GM23338 (cell line): Measurements from ENCODE around the gene TAF3. TPM values are rescaled to one million over a fixed set of nuclear protein-coding genes. Genes with fewer than 3 reads are reported as not detected.

Experiments
- ATAC-seq: fragments of 200-7000 bp; cut with Tn5 transposase; 3 replicates; pipeline ENCODE4 v1.9.1; 2020
- DNase-seq: peaks from one replicate; pipeline ENCODE4 v3.0.0-alpha.2; 2015; ENCODE audit warnings: low spot score
- H2AFZ ChIP-seq: fragments of 200-600 bp; sonication (generic); 2 replicates; pipeline ENCODE4 v1.8.0; 2016; ENCODE audit warnings: antibody characterized with exemption, mild to moderate bottlenecking, moderate library complexity
- H3F3A ChIP-seq: fragments of 200-600 bp; sonication (generic); replicated peaks from 2 replicates; pipeline ENCODE4 v1.8.0; 2017; ENCODE audit warnings: antibody characterized with exemption, mixed run types, low read depth
- H3K27ac ChIP-seq: fragments of 200-600 bp; sonication (generic); 2 replicates; pipeline ENCODE4 v1.6.1; 2016; ENCODE audit warnings: low read depth
- H3K27me3 ChIP-seq: fragments of 200-600 bp; sonication (generic); 2 replicates; pipeline ENCODE4 v1.8.0; 2016; ENCODE audit warnings: mild to moderate bottlenecking, mixed run types, moderate library complexity; ENCODE audit not compliant: insufficient read depth
- H3K36me3 ChIP-seq: fragments of 200-600 bp; sonication (generic); 2 replicates; pipeline ENCODE4 v1.8.0; 2016; ENCODE audit warnings: mild to moderate bottlenecking; ENCODE audit not compliant: insufficient read depth
- H3K4me1 ChIP-seq: fragments of 200-600 bp; sonication (generic); 2 replicates; pipeline ENCODE4 v1.8.0; 2016; ENCODE audit warnings: mild to moderate bottlenecking, moderate library complexity; ENCODE audit not compliant: insufficient read depth
- H3K4me2 ChIP-seq: fragments of 200-600 bp; sonication (generic); 2 replicates; pipeline ENCODE4 v1.7.1; 2017; ENCODE audit warnings: mixed run types
- H3K4me3 ChIP-seq: fragments of 200-600 bp; sonication (generic); 2 replicates; pipeline ENCODE4 v1.6.1; 2016; ENCODE audit warnings: mixed run types
- H3K79me2 ChIP-seq: fragments of 200-600 bp; sonication (generic); replicated peaks from 2 replicates; pipeline ENCODE4 v1.8.0; 2017; ENCODE audit warnings: mild to moderate bottlenecking; ENCODE audit not compliant: insufficient read depth
- H3K9me2 ChIP-seq: fragments of 200-600 bp; sonication (generic); 2 replicates; pipeline ENCODE4 v1.8.0; 2017; ENCODE audit not compliant: insufficient read depth
- H4K20me1 ChIP-seq: fragments of 200-600 bp; sonication (generic); replicated peaks from 2 replicates; pipeline ENCODE4 v1.8.0; 2017; ENCODE audit warnings: mild to moderate bottlenecking; ENCODE audit not compliant: insufficient read depth
- H3K27ac Mint-ChIP-seq: 2 replicates; pipeline ENCODE4 v1.8.0; 2020; ENCODE audit warnings: inconsistent platforms, mild to moderate bottlenecking, moderate library complexity, mixed read lengths
- H3K27me3 Mint-ChIP-seq: 3 replicates; pipeline ENCODE4 v1.8.0; 2022; ENCODE audit warnings: low read depth, mild to moderate bottlenecking, moderate library complexity, mixed read lengths, inconsistent platforms; ENCODE audit not compliant: insufficient read depth, poor library complexity
- H3K36me3 Mint-ChIP-seq: 3 replicates; pipeline ENCODE4 v1.8.0; 2021; ENCODE audit warnings: low read depth, mild to moderate bottlenecking, inconsistent platforms, moderate library complexity, mixed read lengths
- H3K4me1 Mint-ChIP-seq: 3 replicates; pipeline ENCODE4 v1.8.0; 2020; ENCODE audit warnings: mild to moderate bottlenecking, inconsistent platforms, mixed read lengths
- H3K4me3 Mint-ChIP-seq: 3 replicates; pipeline ENCODE4 v1.8.0; 2021; ENCODE audit warnings: moderate library complexity, mild to moderate bottlenecking, inconsistent platforms, mixed read lengths
- H3K9me3 Mint-ChIP-seq: 3 replicates; pipeline ENCODE4 v1.8.0; 2020; ENCODE audit warnings: moderate library complexity, mild to moderate bottlenecking, inconsistent platforms, mixed read lengths
- CREB1 ChIP-seq: fragments of 250-450 bp; sonication (Bioruptor Pico); IDR thresholded peaks from 2 replicates; pipeline ENCODE4 v1.5.0; 2020; ENCODE audit warnings: low read depth, mild to moderate bottlenecking, moderate library complexity
- ETS1 ChIP-seq: IDR thresholded peaks from 2 replicates; pipeline ENCODE4 v1.6.1; 2016; ENCODE audit warnings: antibody characterized with exemption
- JUNB ChIP-seq: IDR thresholded peaks from one replicate; pipeline ENCODE4 v1.6.1; 2016; ENCODE audit warnings: antibody characterized with exemption; ENCODE audit not compliant: unreplicated experiment
- POLR2AphosphoS5 ChIP-seq: IDR thresholded peaks from 2 replicates; pipeline ENCODE4 v1.6.1; 2016; ENCODE audit warnings: antibody characterized with exemption, low read depth
- REST ChIP-seq: IDR thresholded peaks from one replicate; pipeline ENCODE4 v1.6.1; 2018; ENCODE audit warnings: antibody characterized with exemption; ENCODE audit not compliant: unreplicated experiment
- STAT1 ChIP-seq: IDR thresholded peaks from one replicate; pipeline ENCODE4 v1.6.1; 2016; ENCODE audit warnings: antibody characterized with exemption; ENCODE audit not compliant: unreplicated experiment
- ZNF331 ChIP-seq: fragments of 250-450 bp; sonication (Bioruptor Pico); IDR thresholded peaks from 2 replicates; pipeline ENCODE4 v1.5.0; 2020; ENCODE audit warnings: low read depth, mild to moderate bottlenecking, moderate library complexity
- ZNF462 ChIP-seq: fragments of 250-450 bp; sonication (Bioruptor Pico); IDR thresholded peaks from 2 replicates; pipeline ENCODE4 v1.5.0; 2020; ENCODE audit warnings: mild to moderate bottlenecking, moderate library complexity
- polyA plus RNA-seq: library from polyadenylated mRNA; unstranded; fragments of >200 nt; fragmentation: Nextera tagmentation; extraction: Ambion mirVana; gene quantifications from 2 replicates; pipeline ENCODE4 v1.2.1, GENCODE V29; 2016
- total RNA-seq: library from RNA; depleted of rRNA; stranded (reverse); fragments of >200 nt; shearing (Covaris generic); gene quantifications from 2 replicates; pipeline ENCODE4 v1.2.3, GENCODE V29; 2014

TAF3 gene
- total and polyA plus RNA-seq, 2 experiments from 2014 or later = 6.4 to 15.2 TPM

- TF ChIP-seq ZNF462 (CRISPR knock-in tag) = no peak
- TF ChIP-seq STAT1 = no peak
- TF ChIP-seq ETS1 = no peak
- TF ChIP-seq JUNB = no peak
- TF ChIP-seq ZNF331 (CRISPR knock-in tag) = no peak
These were observed 14.9 kb downstream of the TAF3 start (continued) for GRCh38 chr10:7833210-7833609.

GRCh38 chr10:7834262-7834661 is 16.0 kb downstream of the TAF3 start:
- Mint-ChIP-seq H3K4me1 (peaks cover 7% of the 10 kb centered on the region), H3K27me3 (peaks cover 1% of the 10 kb centered on the region), H3K9me3 (no peaks in the 10 kb centered on the region), H3K36me3 (peaks cover 4% of the 10 kb centered on the region; the same call in 1 of the 3 replicates), H3K27ac (no peak overlapping the region), H3K4me3 (no peak overlapping the region)
- peaks cover 11% of the 10 kb centered on the region; the same call in 1 of the 2 replicates for H4K20me1 ChIP-seq
- no peaks in the 10 kb centered on the region for H3K27me3 ChIP-seq
- H2AFZ ChIP-seq = no peak overlapping the region
- no peak for ATAC-seq
- H3K4me2 ChIP-seq = no peak overlapping the region
- no peaks in the 10 kb centered on the region for H3K9me2 ChIP-seq
- no peaks in the 10 kb centered on the region for H3K36me3 ChIP-seq
- H3K4me3 ChIP-seq = no peak overlapping the region
- no peaks in the 10 kb centered on the region for H3K4me1 ChIP-seq
- H3K27ac ChIP-seq = no peak overlapping the region
- H3F3A ChIP-seq = no peaks in the 10 kb centered on the region
- H3K79me2 ChIP-seq = peaks cover 62% of the 10 kb centered on the region
- DNase-seq = no peak
- no peak for TF ChIP-seq POLR2AphosphoS5
- no peak for TF ChIP-seq CREB1 (CRISPR knock-in tag)
- TF ChIP-seq REST = no peak
